Stomach (tissue), 4 donors: ENCODE data around the gene RFC2.

Experiments used
- CTCF ChIP-seq, 7 experiments: fragments of 450-650 bp in 4 of 7; fragments of 200-600 bp in 3 of 7; sonication (generic) in 3 of 7; IDR thresholded peaks; one replicate each; pipeline ENCODE4 v1.5.1; 2016 to 2019; ENCODE audit warnings: antibody characterized with exemption in 7 of 7, control low read depth in 2 of 7, mild to moderate bottlenecking in 1 of 7
- POLR2A ChIP-seq, 4 donors: fragments of 450-650 bp; IDR thresholded peaks; one replicate each; pipeline ENCODE4 v1.6.1; 2016; ENCODE audit warnings: antibody characterized with exemption in 4 of 4, control low read depth in 2 of 4, mild to moderate bottlenecking in 1 of 4, moderate library complexity in 1 of 4
- POLR2AphosphoS5 ChIP-seq, 3 donors: sonication (generic); formaldehyde crosslinking; IDR thresholded peaks; one replicate each; pipeline ENCODE4 v1.6.1; 2016; ENCODE audit warnings: antibody characterized with exemption in 3 of 3

DNA sequence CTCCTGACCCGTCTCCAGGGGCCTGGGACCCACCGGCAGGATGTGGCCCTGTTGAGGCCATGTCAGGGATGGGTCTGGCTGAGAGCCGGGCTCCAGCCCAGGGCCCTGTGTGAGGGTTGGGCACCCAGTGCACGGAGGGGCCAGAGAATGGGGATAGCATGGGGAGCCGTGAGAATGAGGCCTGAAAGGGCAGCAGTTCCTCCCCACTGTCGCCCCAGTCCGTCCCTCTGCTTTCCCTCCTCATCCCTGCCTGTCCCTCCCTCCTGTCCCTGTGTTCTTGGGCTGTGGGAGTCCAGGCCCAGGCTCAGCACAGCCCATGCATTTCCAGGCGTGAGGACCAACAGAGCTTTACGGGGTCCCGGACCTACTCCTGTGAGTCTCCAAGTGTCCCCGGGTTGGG, 34.8 kb downstream of the RFC2 start:
- TF ChIP-seq CTCF (IDR thresholded peaks at IDR 0.05) (no peak), POLR2A (IDR thresholded peaks at IDR 0.05) (no peak), POLR2AphosphoS5 (IDR thresholded peaks at IDR 0.05) (no peak)
